ENCODE results near the gene PNN. TPM values are rescaled to one million over a fixed set of nuclear protein-coding genes. Genes with fewer than 3 reads are reported as not detected.

PNN gene
- total RNA-seq, 1 experiment from 2014 or later: 156 TPM

GRCh38 chr14:39145266-39145966, 29.6 kb upstream of the PNN start:
- Mint-ChIP-seq H3K4me1 (peaks cover 3% of the 10 kb centered on the region; the same call in 1 of the 2 replicates), H3K36me3 (peaks cover 40% of the 10 kb centered on the region), H3K9me3 (peaks cover 25% of the 10 kb centered on the region), H3K27ac (no peak overlapping the region; the same call in 1 of the 2 replicates), H3K4me3 (no peak overlapping the region), H3K27me3 (ENCODE audit: low read depth) (no peaks in the 10 kb centered on the region; the same call in 1 of the 2 replicates)
- POLR2A ChIA-PET: no interaction called here
- ATAC-seq: no peak
- TF ChIP-seq E2F1 (CRISPR knock-in tag; IDR thresholded peaks at IDR 0.05) (no peak), FOXP4 (CRISPR knock-in tag; IDR thresholded peaks at IDR 0.05) (no peak), RORB (CRISPR knock-in tag; IDR thresholded peaks at IDR 0.05) (no peak), FOXP1 (CRISPR knock-in tag; IDR thresholded peaks at IDR 0.05; ENCODE audit: borderline replicate concordance) (no peak), ELF4 (CRISPR knock-in tag; IDR thresholded peaks at IDR 0.05; ENCODE audit: low read depth) (no peak), SP1 (CRISPR knock-in tag; conservative IDR thresholded peaks at IDR 0.05) (no peak), CREM (CRISPR knock-in tag; IDR thresholded peaks at IDR 0.05) (no peak), HMGA2 (CRISPR knock-in tag; IDR thresholded peaks at IDR 0.05) (no peak), ZMAT4 (CRISPR knock-in tag; IDR thresholded peaks at IDR 0.05) (no peak)
- CTCF ChIA-PET: no interaction called here
- no peak for DNase-seq (ENCODE audit: low spot score)

GRCh38 chr14:39154594-39155189, 20.4 kb upstream of the PNN start:
- H3K9me3 Mint-ChIP-seq: no peaks in the 10 kb centered on the region
- peaks cover 14% of the 10 kb centered on the region for H3K36me3 Mint-ChIP-seq
- ATAC-seq (no peak), DNase-seq (ENCODE audit: low spot score) (no peak)
- ChIA-PET POLR2A (no interaction called here), CTCF (interaction anchor here (2.1 kb wide), 1 partner anchor 16 kb away, joined by 5 read pairs; the partner anchor contains the start of gene TRAPPC6B)
- TF ChIP-seq JUN (CRISPR knock-in tag; IDR thresholded peaks at IDR 0.05) (no peak), ZBTB43 (CRISPR knock-in tag; IDR thresholded peaks at IDR 0.05) (no peak), MAX (CRISPR knock-in tag; IDR thresholded peaks at IDR 0.05) (no peak), ZNF138 (CRISPR knock-in tag; conservative IDR thresholded peaks at IDR 0.05) (no peak), KAT7 (CRISPR knock-in tag; IDR thresholded peaks at IDR 0.05; ENCODE audit: borderline replicate concordance) (no peak), RORB (CRISPR knock-in tag; IDR thresholded peaks at IDR 0.05) (no peak), FOXK1 (CRISPR knock-in tag; IDR thresholded peaks at IDR 0.05) (no peak)
- H3K27me3 Mint-ChIP-seq (ENCODE audit: low read depth): no peaks in the 10 kb centered on the region
- H3K27ac Mint-ChIP-seq: no peak overlapping the region
- H3K4me1 Mint-ChIP-seq: no peaks in the 10 kb centered on the region
- H3K4me3 Mint-ChIP-seq: no peak overlapping the region

GRCh38 chr14:39157491-39157890, 17.6 kb upstream of the PNN start:
- H3K4me3 Mint-ChIP-seq: no peak overlapping the region
- no peaks in the 10 kb centered on the region for H3K9me3 Mint-ChIP-seq
- ChIA-PET CTCF (no interaction called here), POLR2A (no interaction called here)
- no peaks in the 10 kb centered on the region for H3K27me3 Mint-ChIP-seq (ENCODE audit: low read depth)
- ATAC-seq (no peak), DNase-seq (ENCODE audit: low spot score) (no peak)
- no peaks in the 10 kb centered on the region for H3K4me1 Mint-ChIP-seq
- H3K36me3 Mint-ChIP-seq: peaks cover 7% of the 10 kb centered on the region
- no peak overlapping the region for H3K27ac Mint-ChIP-seq
- TF ChIP-seq FOXP1 (CRISPR knock-in tag; IDR thresholded peaks at IDR 0.05; ENCODE audit: borderline replicate concordance) (no peak), E2F4 (CRISPR knock-in tag; IDR thresholded peaks at IDR 0.05; ENCODE audit: borderline replicate concordance, low read depth) (no peak), MAX (CRISPR knock-in tag; IDR thresholded peaks at IDR 0.05) (no peak), JAZF1 (CRISPR knock-in tag; IDR thresholded peaks at IDR 0.05) (no peak), FOXP4 (CRISPR knock-in tag; IDR thresholded peaks at IDR 0.05) (no peak)

All from WTC11 (cell line).